GM21447 (cell line): Measurements from ENCODE around the gene USO1.
A peak's percentile ranks its signal among the peaks of the same experiment; 100 is the strongest.
"Not testable (repeated sequence)": the region's sequence is repeated elsewhere in the genome, so short reads cannot be mapped to it uniquely, and the experiment has no call there.

ENCODE experiments used
- ATAC-seq: cut with Tn5 transposase; IDR thresholded peaks from one replicate; pipeline ENCODE4 v1.9.1; 2021; ENCODE audit not compliant: unreplicated experiment

USO1 gene, protein sequence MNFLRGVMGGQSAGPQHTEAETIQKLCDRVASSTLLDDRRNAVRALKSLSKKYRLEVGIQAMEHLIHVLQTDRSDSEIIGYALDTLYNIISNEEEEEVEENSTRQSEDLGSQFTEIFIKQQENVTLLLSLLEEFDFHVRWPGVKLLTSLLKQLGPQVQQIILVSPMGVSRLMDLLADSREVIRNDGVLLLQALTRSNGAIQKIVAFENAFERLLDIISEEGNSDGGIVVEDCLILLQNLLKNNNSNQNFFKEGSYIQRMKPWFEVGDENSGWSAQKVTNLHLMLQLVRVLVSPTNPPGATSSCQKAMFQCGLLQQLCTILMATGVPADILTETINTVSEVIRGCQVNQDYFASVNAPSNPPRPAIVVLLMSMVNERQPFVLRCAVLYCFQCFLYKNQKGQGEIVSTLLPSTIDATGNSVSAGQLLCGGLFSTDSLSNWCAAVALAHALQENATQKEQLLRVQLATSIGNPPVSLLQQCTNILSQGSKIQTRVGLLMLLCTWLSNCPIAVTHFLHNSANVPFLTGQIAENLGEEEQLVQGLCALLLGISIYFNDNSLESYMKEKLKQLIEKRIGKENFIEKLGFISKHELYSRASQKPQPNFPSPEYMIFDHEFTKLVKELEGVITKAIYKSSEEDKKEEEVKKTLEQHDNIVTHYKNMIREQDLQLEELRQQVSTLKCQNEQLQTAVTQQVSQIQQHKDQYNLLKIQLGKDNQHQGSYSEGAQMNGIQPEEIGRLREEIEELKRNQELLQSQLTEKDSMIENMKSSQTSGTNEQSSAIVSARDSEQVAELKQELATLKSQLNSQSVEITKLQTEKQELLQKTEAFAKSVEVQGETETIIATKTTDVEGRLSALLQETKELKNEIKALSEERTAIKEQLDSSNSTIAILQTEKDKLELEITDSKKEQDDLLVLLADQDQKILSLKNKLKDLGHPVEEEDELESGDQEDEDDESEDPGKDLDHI

DNA sequence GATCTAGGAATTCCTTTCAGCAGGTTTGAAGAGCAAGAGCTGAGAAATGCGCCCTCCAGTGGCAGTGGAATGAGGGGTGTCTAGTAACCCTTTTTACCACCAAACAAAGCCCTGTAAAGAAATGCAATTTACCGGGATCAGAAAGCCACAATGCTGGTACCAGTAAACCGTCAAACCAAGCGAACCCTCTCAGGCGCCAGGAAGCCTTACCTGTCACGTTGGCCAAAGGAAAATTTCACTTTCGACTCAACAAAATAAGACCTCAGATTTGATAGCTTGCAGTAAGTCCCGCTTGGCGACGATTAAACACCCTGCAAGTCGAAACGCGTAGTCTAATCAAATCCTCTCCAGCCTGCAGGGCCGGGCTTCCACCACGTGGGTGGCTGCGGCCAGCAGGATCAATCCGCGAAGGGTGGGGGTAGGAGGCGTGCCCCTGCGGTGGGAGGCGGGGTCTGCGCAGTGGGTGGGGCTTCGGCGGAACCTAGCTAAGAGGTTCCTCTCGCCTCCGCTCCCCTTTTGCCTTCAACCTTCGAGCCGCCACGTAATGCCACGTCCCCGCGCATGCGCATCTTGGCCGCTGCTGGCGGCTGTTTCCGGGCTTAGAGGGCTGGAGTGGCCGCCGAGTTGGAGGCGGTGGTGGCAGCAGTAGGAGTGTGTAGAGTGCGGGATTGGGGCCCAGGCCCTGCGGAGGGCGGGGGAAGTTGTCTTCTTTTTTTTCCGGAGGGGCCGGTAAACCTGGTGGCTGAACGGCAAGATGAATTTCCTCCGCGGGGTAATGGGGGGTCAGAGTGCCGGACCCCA, at the start of gene USO1:
Gene USO1 (plus strand): TSS at position 512 of the 801 bp plus-strand sequence. CDS start 243 bp downstream, at position 755.
- peak; percentile 85 for ATAC-seq

DNA sequence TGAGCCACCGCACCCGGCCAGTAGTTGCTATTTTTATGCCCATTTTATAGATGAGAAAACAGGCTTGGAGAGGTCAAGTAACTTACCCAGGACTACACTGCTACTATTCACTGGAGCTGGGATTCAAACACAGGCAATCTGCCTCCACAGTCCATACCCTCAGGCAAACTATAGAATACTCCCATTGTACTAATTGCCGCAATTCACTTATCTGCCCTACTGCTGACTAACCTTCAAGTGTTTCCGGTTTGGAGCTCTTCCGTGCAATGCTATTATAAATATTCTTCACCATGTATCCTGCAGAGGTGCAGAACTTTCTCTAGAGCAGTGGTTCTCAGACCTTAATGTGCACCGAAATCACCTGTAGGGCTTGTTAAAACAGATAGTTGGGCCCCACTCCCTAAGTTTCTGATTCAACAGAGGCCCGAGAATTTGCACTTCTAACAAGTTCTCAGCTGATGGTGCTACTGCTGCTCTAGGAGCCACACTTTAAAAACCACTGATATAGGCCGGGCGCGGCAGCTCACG, 49.3 kb upstream of the USO1 start:
- no peak for ATAC-seq

DNA sequence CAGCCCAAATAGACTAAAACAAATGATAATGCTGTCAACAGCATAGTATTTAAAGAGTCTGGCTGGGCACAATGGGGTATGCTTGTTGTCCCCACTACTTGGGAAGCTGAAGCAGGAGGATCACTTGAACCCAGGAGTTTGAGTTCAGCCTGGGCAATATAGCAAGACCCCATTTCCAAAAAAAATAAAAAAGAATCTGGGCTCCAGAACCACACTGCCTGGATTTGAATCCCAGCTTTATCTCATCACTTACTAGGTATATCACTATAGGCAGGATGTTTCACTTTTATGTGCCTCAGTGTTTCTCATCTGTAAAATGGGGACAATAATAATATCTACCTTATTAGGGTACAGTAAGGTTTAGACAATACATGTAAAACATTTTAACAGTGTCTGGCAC, 45.9 kb upstream of the USO1 start:
- no peak for ATAC-seq

DNA sequence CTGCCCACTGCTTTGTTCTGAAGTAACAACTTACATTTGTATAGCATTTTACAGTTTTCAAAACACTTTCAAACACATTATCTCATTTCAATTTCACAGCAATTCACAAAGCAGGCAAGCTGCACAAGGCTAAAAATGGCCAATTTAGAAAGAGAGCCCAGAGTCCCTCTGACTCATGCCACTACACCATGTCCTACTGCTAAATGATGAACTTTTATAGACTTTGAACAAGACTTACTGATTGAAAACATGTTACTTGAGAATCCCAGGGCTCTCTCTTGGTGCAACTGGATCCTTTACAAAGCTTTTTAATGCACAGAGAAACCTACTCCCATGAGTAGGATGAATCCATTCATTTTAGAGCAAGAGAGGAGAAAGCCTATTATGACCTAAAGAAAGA, 45.4 kb upstream of the USO1 start:
- no peak for ATAC-seq

DNA sequence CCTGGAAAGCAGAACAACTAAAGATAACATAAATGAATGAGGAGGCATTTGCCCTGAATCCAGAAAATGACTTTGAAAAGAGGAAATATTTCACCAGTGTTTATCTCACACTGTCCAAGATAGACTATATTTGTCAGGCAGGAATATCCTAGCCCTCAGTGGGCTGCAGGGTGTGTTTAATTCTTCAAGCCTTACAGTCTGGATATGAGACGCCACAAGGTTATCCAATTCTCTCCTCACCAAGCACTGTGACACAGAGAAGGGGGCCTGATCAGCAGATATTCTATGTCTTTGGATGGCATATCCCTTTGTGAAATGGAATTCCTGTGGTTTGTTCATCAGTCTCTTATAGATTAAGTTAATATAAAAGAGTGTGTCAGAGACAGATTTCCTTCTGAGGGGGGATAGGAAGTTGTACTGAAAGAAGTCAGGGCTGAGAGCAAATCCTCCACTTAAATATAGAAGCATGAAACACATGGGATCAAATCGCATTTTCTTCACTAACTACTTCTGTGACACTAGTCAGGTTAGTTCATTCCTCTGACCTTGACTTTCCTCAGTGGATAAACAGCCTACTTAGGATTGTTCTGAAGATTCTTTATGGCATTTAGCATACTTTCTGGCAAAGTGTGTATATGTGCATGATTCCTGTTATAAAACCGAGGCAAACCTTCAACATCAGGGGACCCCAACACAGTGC, 44.4 kb upstream of the USO1 start:
- no peak for ATAC-seq

DNA sequence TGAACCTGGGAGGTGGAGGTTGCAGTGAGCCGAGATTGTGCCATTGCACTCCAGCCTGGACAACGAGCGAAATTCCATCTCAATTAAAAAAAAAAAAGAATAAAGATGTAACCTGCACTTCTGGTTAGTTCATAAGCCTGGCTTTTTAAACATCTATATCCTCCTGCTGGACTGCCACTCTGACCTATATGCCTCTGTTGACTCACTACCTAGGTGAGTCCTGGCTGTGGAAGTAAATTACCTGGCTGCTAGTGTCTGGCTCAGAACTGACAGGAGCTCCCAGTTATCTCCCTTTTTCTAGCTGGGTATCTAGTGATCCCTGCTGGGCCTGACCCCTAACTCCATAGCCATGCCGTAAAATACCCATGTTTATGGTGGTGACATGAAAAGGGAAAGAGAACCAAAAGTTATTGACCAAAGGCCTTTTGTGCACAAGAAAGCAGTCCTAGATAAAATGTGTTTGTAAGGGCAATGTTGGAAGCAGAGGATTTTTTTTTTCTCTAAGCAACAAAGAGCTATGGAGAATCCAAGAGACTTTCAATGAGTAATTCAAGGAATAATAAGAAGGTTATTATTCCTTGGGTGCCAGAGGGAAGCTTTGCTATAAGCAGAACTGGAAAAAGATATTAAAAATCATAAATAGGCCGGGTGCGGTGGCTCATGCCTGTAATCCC, 40.8 kb upstream of the USO1 start:
- no peak for ATAC-seq

DNA sequence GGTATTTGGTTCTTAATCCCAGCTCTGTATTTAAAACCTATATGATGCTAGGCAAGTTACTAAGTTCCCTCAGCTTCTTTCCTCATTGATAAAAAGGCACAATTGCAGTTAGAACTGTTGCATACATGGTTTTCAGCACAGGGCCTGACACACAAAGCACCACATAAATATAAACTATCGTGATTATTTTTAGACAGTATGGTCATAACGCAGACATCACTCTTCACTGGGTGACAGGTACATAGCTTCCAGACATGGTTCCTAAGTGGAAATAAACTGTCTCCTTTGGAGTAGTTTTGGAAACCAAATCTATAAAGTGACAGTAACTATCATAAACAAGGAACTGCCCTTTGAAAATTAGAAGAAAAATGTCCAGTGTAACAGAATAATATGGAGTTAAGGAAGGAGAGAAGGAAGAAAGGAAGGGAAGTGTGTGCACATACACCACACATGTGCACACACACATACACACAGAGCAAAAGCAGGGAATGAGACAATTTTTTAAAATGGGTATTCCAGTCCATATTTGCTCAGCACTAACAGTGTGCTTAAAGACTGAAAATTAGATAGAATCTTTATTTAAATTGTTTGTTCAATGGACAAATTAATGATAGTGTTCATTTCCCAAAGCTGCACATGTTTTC, 38.7 kb upstream of the USO1 start:
- no peak for ATAC-seq

DNA sequence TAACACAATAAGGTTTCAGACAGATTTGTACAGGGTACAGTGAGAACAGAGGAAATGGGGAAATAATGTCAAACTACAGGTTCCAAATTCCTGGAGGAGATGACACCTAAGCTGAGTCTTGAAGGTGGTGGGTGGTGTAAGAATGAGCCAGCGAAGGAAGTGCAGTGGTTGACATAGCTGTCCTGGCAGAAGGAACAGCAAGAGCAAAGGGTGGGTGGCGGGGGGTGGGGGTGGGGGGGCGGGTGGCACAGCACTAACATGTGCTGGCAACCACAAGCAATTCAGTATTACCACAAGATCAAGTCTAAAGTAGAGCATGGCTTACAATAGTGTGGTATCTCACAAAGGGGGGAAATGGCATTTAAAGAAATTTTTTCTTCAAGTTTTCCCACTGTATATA, 38.0 kb upstream of the USO1 start:
- ATAC-seq: no peak

DNA sequence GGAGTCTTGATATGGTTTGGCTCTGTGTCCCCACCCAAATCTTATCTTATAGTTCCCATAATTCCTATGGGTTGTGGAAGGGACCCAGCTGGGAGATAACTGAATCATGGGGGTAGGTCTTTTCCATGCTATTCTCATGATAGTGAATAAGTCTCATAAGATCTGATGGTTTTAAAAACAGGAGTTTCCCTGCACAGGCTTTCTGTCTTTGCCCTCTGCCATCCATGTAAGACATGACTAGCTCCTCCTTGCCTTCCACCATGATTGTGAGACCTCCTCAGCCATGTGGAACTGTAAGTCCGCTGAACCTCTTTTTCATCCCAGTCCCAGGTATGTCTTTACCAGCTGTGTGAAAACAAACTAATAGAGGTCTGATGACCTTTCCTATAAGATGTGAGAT, 37.3 kb upstream of the USO1 start:
- ATAC-seq: not testable (repeated sequence)

DNA sequence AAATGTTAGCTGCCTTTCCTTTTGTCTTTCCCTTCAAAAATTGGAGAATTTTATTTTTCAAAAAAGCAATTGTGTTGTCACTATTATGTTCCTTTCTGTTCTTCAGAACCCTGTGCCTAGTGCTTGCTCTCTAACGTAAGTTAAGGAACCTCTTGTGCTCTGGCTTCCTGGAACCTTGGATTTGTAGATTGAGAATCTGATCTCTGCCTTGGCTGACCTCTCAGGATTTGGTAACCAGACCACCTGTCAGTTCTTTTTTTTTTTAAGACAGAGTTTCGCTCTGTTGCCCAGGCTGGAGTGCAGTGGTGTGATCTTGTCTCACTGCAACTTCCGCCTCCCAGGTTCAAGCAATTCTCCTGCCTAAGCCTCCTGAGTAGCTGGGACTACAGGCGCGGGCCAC, 32.3 kb upstream of the USO1 start:
- not testable (repeated sequence) for ATAC-seq

DNA sequence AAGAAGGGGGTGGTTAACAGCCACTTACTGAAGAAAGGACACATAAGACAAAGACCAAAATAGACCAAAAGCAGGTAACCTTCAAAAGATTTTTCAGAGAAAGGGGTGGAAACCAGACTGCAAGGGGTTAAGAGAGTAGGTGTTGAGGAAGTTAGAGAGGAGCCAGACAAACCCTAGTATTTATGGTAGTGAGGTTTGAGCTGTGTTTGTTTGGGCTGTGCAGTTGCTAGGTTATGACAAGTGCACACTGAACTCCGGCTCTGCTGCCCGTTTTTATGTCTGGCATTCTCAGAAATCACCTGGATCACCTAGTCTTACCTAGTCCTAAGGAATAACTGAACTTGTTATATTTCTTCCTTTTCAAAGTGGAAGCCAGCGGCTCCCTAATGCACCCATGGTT, 28.3 kb upstream of the USO1 start:
- ATAC-seq: no peak

DNA sequence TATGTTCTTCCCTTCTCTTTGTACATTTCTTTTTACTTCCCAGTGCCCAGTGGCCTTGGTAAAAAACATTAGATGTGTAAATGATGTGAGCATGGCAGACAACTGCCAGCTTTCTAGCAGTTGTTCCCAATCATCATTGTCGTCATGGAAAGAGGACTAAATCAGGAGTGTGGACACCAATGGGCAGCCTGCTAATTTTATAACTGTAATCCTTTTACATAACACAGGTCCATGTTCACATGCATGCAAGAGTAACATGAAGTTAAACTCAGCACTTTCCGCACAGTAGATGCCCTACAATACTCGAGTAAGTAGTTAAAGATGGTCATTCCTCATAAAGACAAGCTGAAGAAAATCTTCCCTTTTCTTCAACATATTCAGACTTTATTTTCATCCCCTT, 27.8 kb upstream of the USO1 start:
- ATAC-seq: no peak

DNA sequence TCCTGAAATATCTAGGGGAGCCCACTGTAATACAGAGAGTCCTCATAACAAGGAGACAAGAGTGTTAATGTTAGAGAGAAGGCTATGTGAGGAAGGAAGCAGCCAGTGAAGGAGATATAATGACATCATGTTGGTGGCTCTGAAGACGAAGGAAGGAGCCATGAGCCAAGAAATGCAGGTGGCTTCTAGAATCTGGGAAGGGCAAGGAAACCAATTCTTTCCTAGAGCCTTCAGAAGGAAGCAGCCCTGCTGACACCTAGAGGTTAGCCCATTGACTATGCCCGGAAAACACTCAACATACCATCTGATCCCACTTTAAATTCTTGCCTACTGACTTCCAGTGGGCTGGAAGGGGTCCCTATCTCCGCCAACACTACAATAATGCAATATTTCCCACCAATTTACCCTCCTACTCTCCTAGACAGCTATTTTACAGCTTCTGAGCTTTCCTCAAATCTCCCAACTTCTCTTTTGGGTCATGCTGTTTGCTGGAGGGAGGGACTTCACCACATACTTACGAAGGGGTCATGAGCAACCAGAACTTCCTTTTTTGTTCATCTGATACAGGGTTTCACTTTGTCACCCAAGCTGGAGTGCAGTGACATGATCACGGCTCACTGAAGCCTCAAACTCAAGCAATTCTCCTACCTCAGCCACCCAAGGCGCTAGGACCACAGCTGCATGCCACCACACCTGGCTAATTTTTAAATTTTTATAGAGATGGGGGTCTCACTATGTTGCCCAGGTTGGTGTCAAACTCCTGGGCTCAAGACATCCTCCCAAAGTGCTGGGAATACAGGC, 26.0 kb upstream of the USO1 start:
- peak; percentile 96 for ATAC-seq

DNA sequence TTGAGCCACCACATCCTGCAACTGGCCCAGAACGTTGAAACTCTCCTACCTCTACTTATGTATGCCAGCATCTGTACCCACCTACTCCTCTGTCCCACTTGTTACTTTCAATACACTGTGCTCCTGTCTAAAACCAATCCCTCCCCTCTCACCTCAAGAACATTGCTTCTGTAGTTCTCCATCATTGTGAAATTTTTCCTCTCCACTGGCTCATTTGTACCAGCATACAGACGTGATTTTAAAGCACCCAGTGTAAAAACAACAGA, 25.5 kb upstream of the USO1 start:
- ATAC-seq: peak; percentile 49

DNA sequence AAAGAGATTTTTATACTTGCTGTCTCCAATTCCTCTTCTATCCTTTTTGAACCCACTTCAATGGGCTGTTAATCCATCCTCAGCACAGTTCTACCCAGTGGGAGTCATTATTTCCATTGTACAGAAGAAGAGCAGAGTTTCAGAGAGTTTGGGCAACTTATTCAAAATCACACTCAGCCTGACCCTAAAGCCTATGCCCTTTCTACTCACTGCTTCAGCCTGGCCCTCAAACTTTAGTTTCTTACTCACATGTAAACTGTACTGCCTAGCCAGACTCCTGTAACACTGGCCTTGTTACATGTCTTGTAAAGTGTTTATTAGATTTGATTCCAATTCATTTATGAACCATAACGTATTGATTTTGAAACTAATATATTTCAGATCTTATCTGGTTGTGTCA, 25.1 kb upstream of the USO1 start:
- ATAC-seq: peak; percentile 8

DNA sequence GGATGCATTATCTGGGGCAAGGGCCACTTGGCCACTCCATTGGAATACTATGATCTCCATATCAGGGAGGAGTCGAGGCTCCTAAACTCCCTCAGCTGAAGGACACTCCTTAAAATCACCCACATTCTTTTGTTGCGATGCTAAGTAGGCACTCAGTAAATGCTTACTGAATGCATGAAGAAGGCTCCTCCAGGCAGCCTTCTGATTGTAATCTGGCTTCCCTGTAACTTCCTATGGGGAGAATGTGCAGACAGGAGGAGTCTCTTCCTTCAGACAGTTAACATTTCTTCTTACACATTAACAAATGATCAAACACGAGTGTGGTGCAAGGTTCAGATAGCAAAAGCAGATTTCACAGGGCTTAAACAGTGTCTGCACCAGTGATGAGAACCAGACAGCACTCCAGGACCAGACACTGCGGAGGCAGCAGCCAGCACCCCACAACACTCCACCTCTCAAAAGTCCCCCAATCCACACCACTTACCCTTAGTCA, 21.4 kb upstream of the USO1 start:
- no peak for ATAC-seq

DNA sequence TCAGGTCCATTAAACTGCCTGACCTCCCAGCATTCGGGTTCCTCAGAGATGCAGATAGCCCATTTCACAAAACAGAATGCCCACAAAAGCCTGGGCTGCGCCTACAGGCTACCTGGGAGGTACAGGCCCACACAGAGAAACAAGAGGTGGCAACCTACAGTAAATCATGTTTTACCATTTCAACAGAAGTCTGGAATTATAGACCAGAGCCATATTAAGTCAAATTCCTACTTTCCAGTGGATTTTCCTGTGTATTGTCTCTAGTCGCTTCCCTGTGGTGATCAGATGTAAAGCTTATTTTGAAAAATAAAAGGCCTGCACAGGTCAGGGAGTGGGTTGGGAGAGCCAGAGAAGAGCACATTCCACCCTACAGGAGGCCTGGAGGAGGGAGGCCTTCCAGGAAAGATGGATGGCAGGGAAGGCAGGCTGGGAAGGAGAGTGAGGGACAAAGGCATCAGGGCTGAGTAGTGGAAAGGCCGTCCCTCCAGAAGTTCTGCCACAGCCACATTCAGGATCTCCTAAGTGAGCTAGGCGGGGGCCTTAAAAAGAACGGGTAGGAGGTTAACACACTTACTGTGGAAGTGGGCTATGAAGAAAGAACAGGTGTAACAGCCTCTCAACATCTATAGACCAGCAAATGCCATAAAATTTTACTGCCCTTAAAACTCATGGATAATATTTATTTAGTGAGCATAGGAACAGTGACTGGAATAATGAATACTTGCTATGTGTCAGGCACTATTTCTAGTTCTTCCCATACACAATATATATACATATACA, 19.0 kb upstream of the USO1 start:
- no peak for ATAC-seq

DNA sequence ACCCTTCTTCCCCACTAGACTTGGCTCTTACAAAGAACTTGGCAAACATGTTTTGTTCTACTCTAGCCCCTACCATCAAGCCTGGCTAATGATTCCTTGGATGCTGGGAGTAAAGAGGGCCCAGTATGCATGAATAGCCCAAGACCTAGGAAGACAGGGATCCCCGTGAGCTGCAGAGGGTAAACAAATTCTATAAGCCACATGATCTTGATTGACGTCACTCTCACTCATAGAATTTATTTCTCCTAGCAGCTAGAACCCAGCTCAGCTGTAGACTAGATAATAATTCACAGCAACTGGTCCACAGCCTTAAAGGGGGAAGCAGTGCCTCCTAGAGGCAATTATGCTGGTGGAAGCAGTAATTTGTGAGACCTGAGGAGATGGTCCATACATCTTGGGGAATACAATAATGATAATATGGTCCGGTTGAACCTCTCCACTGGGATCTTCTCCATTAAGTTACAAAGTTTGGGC, 16.1 kb upstream of the USO1 start:
- peak; percentile 70 for ATAC-seq
